GM12878 (cell line): ENCODE results near the gene PCDH15. TPM values are rescaled to one million over a fixed set of nuclear protein-coding genes. Genes with fewer than 3 reads are reported as not detected.

Experiments used
- ATAC-seq: fragments of 200-7000 bp; cut with Tn5 transposase; 3 replicates; pipeline ENCODE4 v1.9.1; 2020; ENCODE audit warnings: mild to moderate bottlenecking, moderate library complexity
- BruUV-seq: library from RNA; stranded (reverse); fragments of 400-500 nt; replicated peaks from 2 replicates; lab custom pipeline; 2021; lab: Mats Ljungman, UMichigan
- CTCF ChIA-PET: fragments of 300-600 bp; sonication (Branson Sonifier 250); formaldehyde crosslinking; extraction: SDS; loops from one replicate; lab custom pipeline; 2021; ENCODE audit warnings: inconsistent platforms; lab: Yijun Ruan, JAX
- POLR2A ChIA-PET: fragments of 350-600 bp; formaldehyde crosslinking; extraction: SDS; loops from one replicate; lab custom pipeline; 2021; ENCODE audit warnings: inconsistent platforms; lab: Charles Lee
- RAD21 ChIA-PET: fragments of 300-600 bp; sonication (Branson Sonifier 250); formaldehyde crosslinking; loops from one replicate; lab custom pipeline; 2023; ENCODE audit warnings: antibody characterized with exemption; ENCODE audit not compliant: unreplicated experiment; lab: Charles Lee
- SMC1A ChIA-PET: fragments of 300-600 bp; sonication (Branson Sonifier 250); formaldehyde crosslinking; loops from one replicate; lab custom pipeline; 2023; ENCODE audit not compliant: unreplicated experiment, uncharacterized antibody; lab: Charles Lee
- DNase-seq: peaks from one replicate; pipeline ENCODE4 v3.0.0-alpha.2; 2011; ENCODE audit warnings: low read depth, low spot score
- FAIRE-seq: peaks from 3 replicates; lab custom pipeline; 2011; peaks lifted over from hg19 to GRCh38; lab: Jason Lieb, UNC
- H2AFZ ChIP-seq: 2 replicates; pipeline ENCODE4 v1.6.0; 2011; ENCODE audit warnings: low read depth, low read length, control low read depth; ENCODE audit not compliant: control insufficient read depth
- H3K27ac ChIP-seq: 2 replicates; pipeline ENCODE4 v1.5.1; 2011; ENCODE audit warnings: control low read depth; ENCODE audit not compliant: control insufficient read depth, insufficient read depth
- H3K27me3 ChIP-seq, 2 experiments: replicated peaks in 1 of 2; 2 replicates each; pipeline versions ENCODE4 v1.6.0 to v1.6.1; 2011; ENCODE audit warnings: low read length in 1 of 2; ENCODE audit not compliant: control insufficient read depth in 2 of 2, insufficient read depth in 2 of 2
- H3K36me3 ChIP-seq, 2 experiments: 2 replicates each; pipeline ENCODE4 v1.5.1; 2011; ENCODE audit warnings: low read length in 1 of 2; ENCODE audit not compliant: control insufficient read depth in 2 of 2, insufficient read depth in 2 of 2
- H3K4me1 ChIP-seq: 2 replicates; pipeline ENCODE4 v1.6.1; 2011; ENCODE audit warnings: mild to moderate bottlenecking, low read length, moderate library complexity, mixed read lengths; ENCODE audit not compliant: control insufficient read depth, insufficient read depth
- H3K4me2 ChIP-seq: 2 replicates; pipeline ENCODE4 v1.6.0; 2011; ENCODE audit warnings: control low read depth; ENCODE audit not compliant: control insufficient read depth, insufficient read depth
- H3K4me3 ChIP-seq: fragments of 200-600 bp; sonication (generic); 2 replicates; pipeline ENCODE4 v1.5.1; 2016
- H3K79me2 ChIP-seq: 2 replicates; pipeline ENCODE4 v1.6.0; 2011; ENCODE audit warnings: low read length; ENCODE audit not compliant: control insufficient read depth, insufficient read depth
- H3K9ac ChIP-seq: 2 replicates; pipeline ENCODE4 v1.8.0; 2011; ENCODE audit warnings: low read length, control low read depth, mixed read lengths; ENCODE audit not compliant: control insufficient read depth, insufficient read depth
- H3K9me3 ChIP-seq: replicated peaks from 3 replicates; pipeline ENCODE4 v1.5.1; 2011; ENCODE audit warnings: mild to moderate bottlenecking, low read length; ENCODE audit not compliant: control insufficient read depth, insufficient read depth
- H4K20me1 ChIP-seq: 2 replicates; pipeline ENCODE4 v1.6.0; 2011; ENCODE audit not compliant: control insufficient read depth, insufficient read depth
- ATF2 ChIP-seq: IDR thresholded peaks from 2 replicates; pipeline ENCODE4 v1.6.1; 2012; ENCODE audit warnings: low read length, inconsistent platforms
- ATF3 ChIP-seq: IDR thresholded peaks from 2 replicates; pipeline ENCODE4 v1.6.1; 2011; ENCODE audit warnings: low read depth, mild to moderate bottlenecking, low read length, moderate library complexity, borderline replicate concordance; ENCODE audit errors: extremely low read depth
- CBFB ChIP-seq: IDR thresholded peaks from 2 replicates; pipeline ENCODE4 v1.6.1; 2016; ENCODE audit warnings: antibody characterized with exemption, low read depth
- CHD2 ChIP-seq: IDR thresholded peaks from 2 replicates; pipeline ENCODE4 v1.6.1; 2011; ENCODE audit warnings: low read depth, low read length, improper control_type of control experiment, borderline replicate concordance
- E4F1 ChIP-seq: fragments of 450-650 bp; IDR thresholded peaks from 2 replicates; pipeline ENCODE4 v1.6.1; 2018; ENCODE audit warnings: borderline replicate concordance, mild to moderate bottlenecking; ENCODE audit not compliant: partially characterized antibody
- EZH2 ChIP-seq: IDR thresholded peaks from 2 replicates; pipeline ENCODE4 v1.6.1; 2012; ENCODE audit warnings: low read depth, mild to moderate bottlenecking, control low read depth, inconsistent platforms, low read length, borderline replicate concordance; ENCODE audit not compliant: control insufficient read depth
- MEF2A ChIP-seq: IDR thresholded peaks from 2 replicates; pipeline ENCODE4 v1.6.1; 2011; ENCODE audit warnings: low read depth, mild to moderate bottlenecking, low read length, moderate library complexity; ENCODE audit not compliant: insufficient read depth
- MTA3 ChIP-seq: IDR thresholded peaks from 2 replicates; pipeline ENCODE4 v1.6.1; 2012; ENCODE audit warnings: low read length, inconsistent platforms, borderline replicate concordance
- MYC ChIP-seq: IDR thresholded peaks from 2 replicates; pipeline ENCODE4 v1.6.1; 2011; ENCODE audit warnings: mild to moderate bottlenecking, low read length, moderate library complexity, inconsistent platforms; ENCODE audit not compliant: insufficient read depth, insufficient replicate concordance, insufficient read length, severe bottlenecking
- NFYB ChIP-seq: IDR thresholded peaks from 2 replicates; pipeline ENCODE4 v1.6.1; 2011; ENCODE audit warnings: low read depth, mild to moderate bottlenecking, low read length, improper control_type of control experiment, moderate library complexity; ENCODE audit not compliant: insufficient read depth
- NR2F1 ChIP-seq: fragments of 450-650 bp; conservative IDR thresholded peaks from 2 replicates; pipeline ENCODE4 v1.6.1; 2017; ENCODE audit warnings: mild to moderate bottlenecking
- POLR2AphosphoS5 ChIP-seq: IDR thresholded peaks from 2 replicates; pipeline ENCODE4 v1.6.1; 2011; ENCODE audit warnings: mild to moderate bottlenecking, low read length, inconsistent platforms
- RUNX3 ChIP-seq: IDR thresholded peaks from 2 replicates; pipeline ENCODE4 v1.6.1; 2012; ENCODE audit warnings: low read length, inconsistent platforms
- SIN3A ChIP-seq: IDR thresholded peaks from 2 replicates; pipeline ENCODE4 v1.6.1; 2012; ENCODE audit warnings: low read depth, low read length, improper control_type of control experiment
- SIX5 ChIP-seq: IDR thresholded peaks from 2 replicates; pipeline ENCODE4 v1.6.1; 2011; ENCODE audit warnings: mild to moderate bottlenecking, low read depth, low read length, moderate library complexity; ENCODE audit not compliant: severe bottlenecking
- SP1 ChIP-seq: IDR thresholded peaks from one replicate; pipeline ENCODE4 v1.6.1; 2011; ENCODE audit warnings: low read depth, low read length
- TCF12 ChIP-seq: IDR thresholded peaks from 2 replicates; pipeline ENCODE4 v1.6.1; 2011; ENCODE audit warnings: low read depth, mild to moderate bottlenecking, low read length
- ZNF24 ChIP-seq: fragments of 450-650 bp; IDR thresholded peaks from 2 replicates; pipeline ENCODE4 v1.6.1; 2017; ENCODE audit warnings: antibody characterized with exemption, mild to moderate bottlenecking
- ZNF622 ChIP-seq: fragments of 450-650 bp; IDR thresholded peaks from 2 replicates; pipeline ENCODE4 v1.6.1; 2017; ENCODE audit warnings: mild to moderate bottlenecking, inconsistent platforms
- WGBS: methylation state at CpG from one replicate; pipeline ENCODE4 v1.1.6; 2016; ENCODE audit warnings: low lambda C conversion rate; ENCODE audit not compliant: insufficient replicate concordance, insufficient coverage; ENCODE audit errors: missing lambda C conversion rate; 5-methylcytosine and 5-hydroxymethylcytosine counted together
- in situ Hi-C: fragments of 300-500 bp; cut with MboI; formaldehyde crosslinking; loops from 9 replicates; pipeline ENCODE4 v1.14.3; 2018; ENCODE audit warnings: mixed read lengths
- intact Hi-C: fragments of 100-400 bp; cut with micrococcal nuclease; formaldehyde crosslinking; loops from one replicate; pipeline ENCODE4 v1.14.2; 2022; ENCODE audit not compliant: unreplicated experiment
- polyA plus RNA-seq, 11 experiments: library from polyadenylated mRNA; depleted of rRNA in 4 of 11; unstranded in 6 of 11; stranded (reverse) in 5 of 11; fragments of >200 nt; fragmentation: Nextera tagmentation in 4 of 11; fragmentation: Illumina TruSeq in 1 of 11; extraction: Ambion mirVana in 4 of 11; extraction: Trizol in 1 of 11; gene quantifications; 1 replicate in 1 of 11; 2 replicates in 10 of 11; pipeline versions ENCODE4 v1.2.1 to v1.2.3, GENCODE V29; 2011 to 2016; ENCODE audit warnings: inconsistent platforms in 2 of 11, missing spikeins in 2 of 11, low read depth in 1 of 11
- total RNA-seq, 4 experiments: library from RNA; depleted of rRNA in 3 of 4; stranded (reverse); fragments of >200 nt in 3 of 4; fragmentation: Illumina TruSeq in 1 of 4; extraction: Trizol in 1 of 4; gene quantifications; 2 replicates each; pipeline versions ENCODE4 v1.2.1 to v1.2.3, GENCODE V29; 2013 to 2021

The PCDH15 gene
- total and polyA plus RNA-seq, 10 of the 15 experiments (the other 5 are each of a cell fraction or from before 2014, with no cell fraction given) = 0.03 to 0.52 (median 0.07) TPM; not detected in 6

- H4K20me1 ChIP-seq = no peaks in the 10 kb centered on the region
- H3K9me3 ChIP-seq = no peaks in the 10 kb centered on the region
- no TSS peak for BruUV-seq
- H3K9ac ChIP-seq = no peak overlapping the region
- no peak overlapping the region for H3K27ac ChIP-seq
- FAIRE-seq = no peak
- ChIA-PET CTCF (no interaction called here), POLR2A (no interaction called here), SMC1A (no interaction called here), RAD21 (no interaction called here)
- no peak for ATAC-seq
- H3K4me1 ChIP-seq = no peaks in the 10 kb centered on the region
- TF ChIP-seq EZH2 = no peak
- TF ChIP-seq SIX5 = no peak
- TF ChIP-seq CHD2 = no peak
- TF ChIP-seq SIN3A = no peak
- no peak for TF ChIP-seq CBFB
- no peak for TF ChIP-seq SP1
- no peak for TF ChIP-seq POLR2AphosphoS5
- TF ChIP-seq ATF3 = no peak
- TF ChIP-seq ZNF24 = no peak
- TF ChIP-seq NFYB = no peak
- TF ChIP-seq NR2F1 = no peak
- no peak for TF ChIP-seq MYC
- no peak for TF ChIP-seq ATF2
- TF ChIP-seq MEF2A = no peak
- TF ChIP-seq ZNF622 = no peak
- TF ChIP-seq RUNX3 = no peak
- no peak for TF ChIP-seq TCF12
- TF ChIP-seq MTA3 = no peak
- no peak for TF ChIP-seq E4F1
- no peak overlapping the region for H2AFZ ChIP-seq
- intact Hi-C loops = no loop called here
- no peak overlapping the region for H3K4me3 ChIP-seq
- WGBS = 0% methylated on average over 4 of the region's 4 CpGs
- H3K36me3 ChIP-seq = no peaks in the 10 kb centered on the region
- in situ Hi-C loops = no loop called here
- H3K27me3 ChIP-seq = no peaks in the 10 kb centered on the region
- DNase-seq = no peak
- no peaks in the 10 kb centered on the region for H3K79me2 ChIP-seq
- H3K4me2 ChIP-seq = no peak overlapping the region
These were observed 848.1 kb downstream of the PCDH15 start for GRCh38 chr10:53952698-53953630.
